SK-N-SH (cell line): ENCODE data around the gene PCK2. TPM values are rescaled to one million over a fixed set of nuclear protein-coding genes. Genes with fewer than 3 reads are reported as not detected.
A peak's percentile ranks its signal among the peaks of the same experiment; 100 is the strongest.

Source experiments
- CTCF ChIA-PET: fragments of 300-600, 350-600 bp; formaldehyde crosslinking; extraction: SDS; loops from one replicate; lab custom pipeline; 2021; lab: Yijun Ruan, JAX
- POLR2A ChIA-PET: fragments of 350-600 bp; sonication (Branson Sonifier 250); formaldehyde crosslinking; extraction: SDS; loops from one replicate; lab custom pipeline; 2020; ENCODE audit warnings: antibody characterized with exemption, inconsistent platforms; lab: Yijun Ruan, JAX
- DNase-seq: peaks from one replicate; pipeline ENCODE4 v3.0.0; 2012
- H2AFZ ChIP-seq: fragments of 200-600 bp; sonication (generic); 2 replicates; pipeline ENCODE4 v1.8.1; 2016; ENCODE audit warnings: antibody characterized with exemption, mild to moderate bottlenecking, low read depth
- H3F3A ChIP-seq: fragments of 200-600 bp; sonication (generic); replicated peaks from 2 replicates; pipeline ENCODE3; 2016; ENCODE audit warnings: antibody characterized with exemption, mild to moderate bottlenecking; ENCODE audit not compliant: insufficient read depth
- H3K27ac ChIP-seq, 2 experiments: fragments of 200-500 bp in 1 of 2; fragments of 200-600 bp in 1 of 2; sonication (Bioruptor generic) in 1 of 2; sonication (generic), shearing (Covaris generic) in 1 of 2; 2 replicates each; pipeline versions ENCODE4 v1.5.1 to v1.6.1; 2014 to 2016; ENCODE audit warnings: low read depth in 2 of 2, inconsistent platforms in 1 of 2, low read length in 1 of 2, mild to moderate bottlenecking in 1 of 2, mixed read lengths in 1 of 2
- H3K27me3 ChIP-seq: fragments of 200-600 bp; sonication (generic), shearing (Covaris generic); 2 replicates; pipeline ENCODE4 v1.6.1; 2016; ENCODE audit warnings: mixed run types; ENCODE audit not compliant: insufficient read depth
- H3K36me3 ChIP-seq, 2 experiments: fragments of 200-500 bp in 1 of 2; fragments of 200-600 bp in 1 of 2; sonication (Bioruptor generic) in 1 of 2; sonication (generic) in 1 of 2; replicated peaks in 1 of 2; 2 replicates each; pipeline versions ENCODE3 to v1.5.1; 2014 to 2016; ENCODE audit warnings: low read length in 1 of 2, mild to moderate bottlenecking in 1 of 2; ENCODE audit not compliant: insufficient read depth in 2 of 2, control insufficient read depth in 1 of 2
- H3K4me1 ChIP-seq, 2 experiments: fragments of 200-500 bp in 1 of 2; fragments of 200-600 bp in 1 of 2; sonication (Bioruptor generic) in 1 of 2; sonication (generic), shearing (Covaris generic) in 1 of 2; 2 replicates each; pipeline versions ENCODE4 v1.5.1 to v1.6.1; 2014 to 2016; ENCODE audit warnings: low read depth in 1 of 2, low read length in 1 of 2, mixed run types in 1 of 2; ENCODE audit not compliant: insufficient read depth in 2 of 2, control insufficient read depth in 1 of 2
- H3K4me2 ChIP-seq: fragments of 200-600 bp; sonication (generic), shearing (Covaris generic); 2 replicates; pipeline ENCODE4 v1.6.1; 2017; ENCODE audit warnings: mixed run types
- H3K4me3 ChIP-seq, 2 experiments: fragments of 200-500 bp in 1 of 2; fragments of 200-600 bp in 1 of 2; sonication (Bioruptor generic) in 1 of 2; sonication (generic), shearing (Covaris generic) in 1 of 2; 2 replicates each; pipeline versions ENCODE4 v1.5.1 to v1.8.1; 2014 to 2016; ENCODE audit warnings: low read depth in 2 of 2, inconsistent platforms in 1 of 2, low read length in 1 of 2, mild to moderate bottlenecking in 1 of 2, mixed read lengths in 1 of 2, moderate library complexity in 1 of 2
- H3K79me2 ChIP-seq: fragments of 200-600 bp; sonication (generic); 2 replicates; pipeline ENCODE4 v1.8.1; 2017; ENCODE audit warnings: mild to moderate bottlenecking; ENCODE audit not compliant: insufficient read depth
- H3K9ac ChIP-seq: fragments of 200-600 bp; sonication (generic); 2 replicates; pipeline ENCODE4 v1.6.1; 2017; ENCODE audit warnings: mixed run types
- H3K9me2 ChIP-seq: fragments of 200-600 bp; sonication (generic); 2 replicates; pipeline ENCODE4 v1.6.1; 2017; ENCODE audit warnings: mixed run types
- H3K9me3 ChIP-seq: fragments of 200-600 bp; sonication (generic); 2 replicates; pipeline ENCODE4 v1.6.1; 2017; ENCODE audit warnings: mixed run types, mild to moderate bottlenecking, moderate library complexity
- H4K20me1 ChIP-seq: fragments of 200-600 bp; sonication (generic); 2 replicates; pipeline ENCODE4 v1.6.1; 2017; ENCODE audit warnings: mild to moderate bottlenecking, mixed run types; ENCODE audit not compliant: insufficient read depth
- CHD2 ChIP-seq: fragments of 150-350 bp; IDR thresholded peaks from 2 replicates; pipeline ENCODE4 v1.6.1; 2018; ENCODE audit warnings: low read length; ENCODE audit not compliant: partially characterized antibody
- FOSL2 ChIP-seq: IDR thresholded peaks from 2 replicates; pipeline ENCODE4 v1.4.0; 2012; ENCODE audit warnings: low read depth, mild to moderate bottlenecking, moderate library complexity, borderline replicate concordance
- FOXJ3 ChIP-seq: sonication (generic); formaldehyde crosslinking; IDR thresholded peaks from 2 replicates; pipeline ENCODE4 v1.5.1; 2020; ENCODE audit warnings: mild to moderate bottlenecking, missing genetic modification reagents
- FOXM1 ChIP-seq: IDR thresholded peaks from 2 replicates; pipeline ENCODE4 v1.4.0; 2012; ENCODE audit warnings: low read depth, mild to moderate bottlenecking
- GABPA ChIP-seq: IDR thresholded peaks from 2 replicates; pipeline ENCODE4 v1.4.0; 2012; ENCODE audit warnings: low read depth, mild to moderate bottlenecking
- GATA2 ChIP-seq: sonication (generic); formaldehyde crosslinking; IDR thresholded peaks from 2 replicates; pipeline ENCODE4 v1.5.0; 2020; ENCODE audit warnings: mild to moderate bottlenecking, missing genetic modification reagents
- NFIC ChIP-seq: IDR thresholded peaks from 2 replicates; pipeline ENCODE4 v1.4.0; 2012; ENCODE audit warnings: borderline replicate concordance
- NRF1 ChIP-seq: IDR thresholded peaks from 2 replicates; pipeline ENCODE4 v1.6.1; 2012; ENCODE audit warnings: low read depth, mild to moderate bottlenecking, low read length
- POLR2AphosphoS5 ChIP-seq: IDR thresholded peaks from 2 replicates; pipeline ENCODE4 v1.6.1; 2012; ENCODE audit warnings: low read depth, low read length
- RAD21 ChIP-seq: IDR thresholded peaks from 2 replicates; pipeline ENCODE4 v1.6.1; 2012; ENCODE audit warnings: mild to moderate bottlenecking, low read length
- RFX5 ChIP-seq: IDR thresholded peaks from 2 replicates; pipeline ENCODE4 v1.6.1; 2012; ENCODE audit warnings: mild to moderate bottlenecking, improper control_type of control experiment, low read length
- RXRA ChIP-seq: IDR thresholded peaks from 2 replicates; pipeline ENCODE4 v1.4.0; 2012; ENCODE audit warnings: low read depth, mild to moderate bottlenecking, borderline replicate concordance
- SIN3A ChIP-seq: IDR thresholded peaks from 2 replicates; pipeline ENCODE4 v1.6.1; 2012; ENCODE audit warnings: low read depth, mild to moderate bottlenecking, low read length, moderate library complexity, borderline replicate concordance
- SMC3 ChIP-seq: IDR thresholded peaks from 2 replicates; pipeline ENCODE4 v1.6.1; 2012; ENCODE audit warnings: low read depth, low read length, improper control_type of control experiment
- TCF12 ChIP-seq: IDR thresholded peaks from 2 replicates; pipeline ENCODE4 v1.4.0; 2012
- WGBS: methylation state at CpG from one replicate; pipeline ENCODE4 v1.1.6; 2017; ENCODE audit warnings: low lambda C conversion rate; 5-methylcytosine and 5-hydroxymethylcytosine counted together
- polyA plus RNA-seq, 3 experiments: library from polyadenylated mRNA; depleted of rRNA; stranded (reverse); fragments of >200 nt; gene quantifications; 2 replicates each; pipeline ENCODE4 v1.2.3, GENCODE V29; 2012
- TF ChIP-seq, protein P1 (sequence below): fragments of 150-350 bp; IDR thresholded peaks from 2 replicates; pipeline ENCODE4 v1.6.1; 2017; ENCODE audit warnings: antibody characterized with exemption, low read length, low read depth, borderline replicate concordance
- TF ChIP-seq, protein P2 (sequence below): fragments of 200-600 bp; sonication (generic); IDR thresholded peaks from 2 replicates; pipeline ENCODE4 v1.6.1; 2017; ENCODE audit warnings: antibody characterized with exemption, mild to moderate bottlenecking, moderate library complexity

PCK2 gene
- polyA plus RNA-seq, 1 of the 3 experiments (the other 2 are of a cell fraction): 16.6 TPM

DNA sequence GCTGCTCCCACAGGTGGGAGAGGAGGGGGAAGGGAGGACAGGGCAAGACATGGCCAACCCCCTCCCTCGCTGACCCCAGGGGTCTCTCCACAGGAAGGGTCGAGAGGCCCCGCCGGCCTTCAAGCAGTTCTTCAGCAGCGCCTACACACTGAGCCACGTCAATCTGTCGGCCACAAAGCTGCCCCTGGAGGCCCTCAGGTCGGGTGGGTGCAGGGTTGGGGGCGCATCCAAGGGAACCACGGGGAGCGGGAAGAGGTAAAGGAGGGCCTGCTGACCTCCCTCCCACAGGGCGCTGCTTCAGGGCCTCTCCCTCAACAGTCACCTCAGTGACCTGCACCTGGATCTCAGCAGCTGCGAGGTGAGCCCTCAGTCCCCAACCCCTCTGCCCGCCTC is 36.2 kb upstream of the PCK2 start:
- no peaks in the 10 kb centered on the region for H3K9me2 ChIP-seq
- H3K4me2 ChIP-seq: no peak overlapping the region
- peaks cover 0 to 7% of the 10 kb centered on the region in 2 experiments; a peak in 1 of 4 replicates for H3K4me1 ChIP-seq
- no peak overlapping the region for H3K9ac ChIP-seq
- no peaks in the 10 kb centered on the region for H3K9me3 ChIP-seq
- TF ChIP-seq CHD2 (no peak), FOSL2 (no peak), SIN3A (no peak), NFIC (no peak), GABPA (no peak), FOXJ3 (CRISPR knock-in tag) (no peak), NRF1 (no peak), GATA2 (CRISPR knock-in tag) (no peak), POLR2AphosphoS5 (no peak), TCF12 (no peak), RAD21 (no peak)
- TF ChIP-seq, protein P1, sequence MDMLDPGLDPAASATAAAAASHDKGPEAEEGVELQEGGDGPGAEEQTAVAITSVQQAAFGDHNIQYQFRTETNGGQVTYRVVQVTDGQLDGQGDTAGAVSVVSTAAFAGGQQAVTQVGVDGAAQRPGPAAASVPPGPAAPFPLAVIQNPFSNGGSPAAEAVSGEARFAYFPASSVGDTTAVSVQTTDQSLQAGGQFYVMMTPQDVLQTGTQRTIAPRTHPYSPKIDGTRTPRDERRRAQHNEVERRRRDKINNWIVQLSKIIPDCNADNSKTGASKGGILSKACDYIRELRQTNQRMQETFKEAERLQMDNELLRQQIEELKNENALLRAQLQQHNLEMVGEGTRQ: no peak
- H3F3A ChIP-seq: no peaks in the 10 kb centered on the region
- ChIA-PET POLR2A (interaction anchor here (0.6 to 2.4 kb wide), 7 partner anchors 23 to 57 kb away, joined by 3 to 44 read pairs (median 5); partner anchors contain the start of gene PCK2), CTCF (interaction anchor here (0.7 to 42.8 kb wide), 18 partner anchors 12 to 489 kb away, joined by 3 to 1159 read pairs (median 6); partner anchors contain the start of genes CPNE6, DCAF11, FITM1 and IRF9)
- DNase-seq: no peak
- WGBS: 48% methylated on average over 10 of the region's 14 CpGs
- no peaks in the 10 kb centered on the region for H3K36me3 ChIP-seq
- no peaks in the 10 kb centered on the region for H3K27me3 ChIP-seq
- H3K4me3 ChIP-seq: no peak overlapping the region
- no peaks in the 10 kb centered on the region for H3K79me2 ChIP-seq
- no peaks in the 10 kb centered on the region for H4K20me1 ChIP-seq
- H2AFZ ChIP-seq: no peak overlapping the region
- H3K27ac ChIP-seq: no peak overlapping the region

DNA sequence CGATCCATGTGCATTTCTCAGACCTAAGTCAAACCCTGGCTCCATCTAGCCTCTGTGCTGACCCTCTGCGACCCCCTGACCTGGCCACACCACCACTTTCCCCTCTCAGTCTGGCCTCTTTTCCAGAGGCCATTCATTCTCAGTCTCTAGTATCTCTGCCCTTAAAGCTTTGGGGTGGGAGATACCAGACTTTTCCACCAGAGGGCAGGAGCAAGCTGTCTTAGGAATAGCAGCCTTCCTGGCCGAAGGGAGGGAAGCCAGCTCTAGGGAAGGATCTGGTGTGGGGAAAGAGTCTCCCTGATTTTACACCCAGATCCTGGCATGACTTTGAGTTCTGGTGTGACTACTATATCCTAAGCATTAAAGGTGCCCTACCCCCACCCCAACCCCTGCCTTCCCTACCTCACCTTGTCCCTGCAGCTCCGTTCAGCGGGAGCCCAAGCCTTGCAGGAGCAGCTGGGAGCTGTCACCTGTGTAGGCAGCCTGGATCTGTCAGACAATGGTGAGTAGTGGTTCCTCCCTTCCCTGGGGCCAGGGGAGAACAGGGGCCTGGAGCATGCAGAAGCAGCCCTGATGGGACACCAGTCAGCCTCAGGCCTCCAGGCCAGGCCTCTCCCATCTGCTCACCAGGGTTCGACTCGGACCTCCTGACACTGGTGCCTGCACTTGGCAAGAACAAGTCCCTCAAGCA is 35.7 kb upstream of the PCK2 start:
- CTCF ChIA-PET: interaction anchor here (0.6 to 42.8 kb wide), 21 partner anchors 12 to 489 kb away, joined by 3 to 1159 read pairs (median 5); partner anchors contain the start of genes CPNE6, DCAF11, FITM1 and IPO4
- Histone ChIP-seq H4K20me1 (no peaks in the 10 kb centered on the region), H3K9ac (no peak overlapping the region), H3K9me3 (no peaks in the 10 kb centered on the region), H3K4me2 (no peak overlapping the region), H3F3A (no peaks in the 10 kb centered on the region), H2AFZ (no peak overlapping the region), H3K79me2 (no peaks in the 10 kb centered on the region), H3K36me3 (no peaks in the 10 kb centered on the region), H3K4me3 (no peak overlapping the region; a peak in 1 of 4 replicates), H3K27me3 (no peaks in the 10 kb centered on the region), H3K4me1 (peaks cover 0 to 3% of the 10 kb centered on the region in 2 experiments; a peak in 1 of 4 replicates), H3K27ac (no peak overlapping the region), H3K9me2 (no peaks in the 10 kb centered on the region)
- peak; percentile 91 for DNase-seq
- WGBS: 50% methylated on average over 4 of the region's 7 CpGs
- TF ChIP-seq RAD21 (peak; percentile 99), FOXM1 (no peak), NRF1 (peak; percentile 29; the same call in 1 of the 2 replicates), CHD2 (peak; percentile 37), RXRA (no peak), SMC3 (peak; percentile 99), RFX5 (0 out of 2 replicates have a peak, but pooled peaks have one; percentile 26)
- TF ChIP-seq, protein P2, sequence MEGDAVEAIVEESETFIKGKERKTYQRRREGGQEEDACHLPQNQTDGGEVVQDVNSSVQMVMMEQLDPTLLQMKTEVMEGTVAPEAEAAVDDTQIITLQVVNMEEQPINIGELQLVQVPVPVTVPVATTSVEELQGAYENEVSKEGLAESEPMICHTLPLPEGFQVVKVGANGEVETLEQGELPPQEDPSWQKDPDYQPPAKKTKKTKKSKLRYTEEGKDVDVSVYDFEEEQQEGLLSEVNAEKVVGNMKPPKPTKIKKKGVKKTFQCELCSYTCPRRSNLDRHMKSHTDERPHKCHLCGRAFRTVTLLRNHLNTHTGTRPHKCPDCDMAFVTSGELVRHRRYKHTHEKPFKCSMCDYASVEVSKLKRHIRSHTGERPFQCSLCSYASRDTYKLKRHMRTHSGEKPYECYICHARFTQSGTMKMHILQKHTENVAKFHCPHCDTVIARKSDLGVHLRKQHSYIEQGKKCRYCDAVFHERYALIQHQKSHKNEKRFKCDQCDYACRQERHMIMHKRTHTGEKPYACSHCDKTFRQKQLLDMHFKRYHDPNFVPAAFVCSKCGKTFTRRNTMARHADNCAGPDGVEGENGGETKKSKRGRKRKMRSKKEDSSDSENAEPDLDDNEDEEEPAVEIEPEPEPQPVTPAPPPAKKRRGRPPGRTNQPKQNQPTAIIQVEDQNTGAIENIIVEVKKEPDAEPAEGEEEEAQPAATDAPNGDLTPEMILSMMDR: peak; percentile 84
- POLR2A ChIA-PET: interaction anchor here (0.6 to 2.4 kb wide), 7 partner anchors 22 to 57 kb away, joined by 3 to 44 read pairs (median 5); partner anchors contain the start of gene PCK2
